GM12874 (cell line): ENCODE data around the gene PPM1H.

Experiments used
- TF ChIP-seq, protein P1 (sequence below): IDR thresholded peaks from 2 replicates; pipeline ENCODE4 v1.5.1; 2011; ENCODE audit warnings: low read depth, mild to moderate bottlenecking, control low read depth, low read length, moderate library complexity; ENCODE audit not compliant: insufficient read depth

The PPM1H gene

GRCh38 chr12:62694632-62695031 lies 240.3 kb downstream of the PPM1H start:
- TF ChIP-seq, protein P1, sequence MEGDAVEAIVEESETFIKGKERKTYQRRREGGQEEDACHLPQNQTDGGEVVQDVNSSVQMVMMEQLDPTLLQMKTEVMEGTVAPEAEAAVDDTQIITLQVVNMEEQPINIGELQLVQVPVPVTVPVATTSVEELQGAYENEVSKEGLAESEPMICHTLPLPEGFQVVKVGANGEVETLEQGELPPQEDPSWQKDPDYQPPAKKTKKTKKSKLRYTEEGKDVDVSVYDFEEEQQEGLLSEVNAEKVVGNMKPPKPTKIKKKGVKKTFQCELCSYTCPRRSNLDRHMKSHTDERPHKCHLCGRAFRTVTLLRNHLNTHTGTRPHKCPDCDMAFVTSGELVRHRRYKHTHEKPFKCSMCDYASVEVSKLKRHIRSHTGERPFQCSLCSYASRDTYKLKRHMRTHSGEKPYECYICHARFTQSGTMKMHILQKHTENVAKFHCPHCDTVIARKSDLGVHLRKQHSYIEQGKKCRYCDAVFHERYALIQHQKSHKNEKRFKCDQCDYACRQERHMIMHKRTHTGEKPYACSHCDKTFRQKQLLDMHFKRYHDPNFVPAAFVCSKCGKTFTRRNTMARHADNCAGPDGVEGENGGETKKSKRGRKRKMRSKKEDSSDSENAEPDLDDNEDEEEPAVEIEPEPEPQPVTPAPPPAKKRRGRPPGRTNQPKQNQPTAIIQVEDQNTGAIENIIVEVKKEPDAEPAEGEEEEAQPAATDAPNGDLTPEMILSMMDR, result no peak

GRCh38 chr12:62694116-62694515 lies 240.8 kb downstream of the PPM1H start:
- TF ChIP-seq, protein P1, result no peak

- TF ChIP-seq, protein P1, result no peak
These were observed 241.4 kb downstream of the PPM1H start for GRCh38 chr12:62693376-62694050.

DNA sequence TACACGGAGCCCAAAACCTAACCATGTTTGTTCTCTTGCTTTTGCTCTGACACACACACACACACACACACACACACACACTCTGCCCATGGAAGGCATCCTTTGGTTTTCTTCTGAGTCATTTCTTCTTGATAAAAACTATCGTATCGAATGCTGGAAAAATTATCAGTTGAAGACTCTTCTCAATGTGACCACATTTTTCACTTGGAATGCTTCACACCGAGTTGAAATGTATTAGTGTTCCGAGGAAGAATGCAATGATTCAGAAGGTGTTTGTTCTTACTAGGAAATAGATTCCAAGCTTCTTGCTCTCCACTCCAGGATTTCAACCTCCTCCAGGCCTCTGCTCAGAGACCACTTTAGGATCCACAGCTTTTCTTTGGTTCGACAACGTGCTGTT lies 242.1 kb downstream of the PPM1H start:
- TF ChIP-seq, protein P1, result no peak

GRCh38 chr12:62691309-62691708 lies 243.6 kb downstream of the PPM1H start:
- TF ChIP-seq, protein P1, result no peak

DNA sequence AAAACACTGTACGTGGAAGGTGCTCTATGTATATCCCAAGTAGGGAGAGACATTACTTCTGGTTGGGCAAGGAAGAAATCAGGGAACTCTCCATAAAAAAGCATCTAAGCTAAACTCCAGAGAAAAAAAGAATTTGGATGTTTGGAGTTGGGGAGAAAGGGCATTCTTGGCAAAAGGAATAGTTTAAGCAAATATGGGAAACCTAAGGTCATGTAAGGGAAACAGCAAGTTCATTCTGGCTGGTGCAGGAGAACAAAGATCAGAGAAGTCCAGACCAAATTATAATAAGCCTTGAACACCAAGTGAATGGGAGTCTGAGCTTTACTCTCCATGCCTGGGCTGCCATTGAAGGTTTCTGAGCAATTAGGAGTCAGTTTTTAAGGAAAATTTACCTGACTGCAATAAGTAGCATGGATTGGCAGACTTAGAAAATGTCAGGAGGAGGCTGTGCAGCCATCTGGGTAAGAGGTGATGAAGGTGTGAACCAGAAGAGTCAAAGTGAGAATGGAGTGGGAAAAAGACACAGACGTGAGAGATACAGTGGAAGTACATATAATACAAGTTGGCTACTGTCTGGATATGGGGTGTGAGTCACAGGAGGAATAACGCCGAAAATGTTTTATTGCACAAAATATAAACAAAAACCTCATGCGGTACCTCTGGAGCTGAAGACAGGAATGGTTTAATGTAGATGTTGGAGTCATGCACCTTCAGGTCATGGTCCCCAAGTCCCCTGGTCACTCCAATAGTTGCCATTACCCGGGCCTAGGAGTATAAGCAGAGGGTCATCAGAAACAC lies 245.7 kb downstream of the PPM1H start:
- TF ChIP-seq, protein P1, result no peak

GRCh38 chr12:62686938-62687337 lies 248.0 kb downstream of the PPM1H start:
- TF ChIP-seq, protein P1, result no peak
